Natural killer cell (primary cell): Measurements from ENCODE around the gene COL25A1. TPM values are rescaled to one million over a fixed set of nuclear protein-coding genes. Genes with fewer than 3 reads are reported as not detected.

Source experiments
- ATAC-seq, 3 donors: fragments of 150-1000 bp in 2 of 3; fragments of 200-7000 bp in 1 of 3; cut with Tn5 transposase; 1 replicate in 1 of 3; 2 replicates in 2 of 3; pipeline ENCODE4 v1.10.0; 2021; ENCODE audit warnings: mild to moderate bottlenecking in 2 of 3, moderate library complexity in 2 of 3
- DNase-seq, 2 donors: peaks; one replicate each; pipeline versions ENCODE4 v3.0.0 to v3.0.0-alpha.2; 2013 to 2021; ENCODE audit warnings: mixed read lengths in 1 of 2
- H3K27ac ChIP-seq: one replicate; pipeline ENCODE4 v1.5.1; 2013; ENCODE audit warnings: mild to moderate bottlenecking, low read length
- H3K27me3 ChIP-seq: one replicate; pipeline ENCODE4 v1.6.1; 2013; ENCODE audit warnings: low read length; ENCODE audit not compliant: control insufficient read depth, insufficient read depth
- H3K36me3 ChIP-seq: one replicate; pipeline ENCODE4 v1.6.1; 2013; ENCODE audit warnings: low read length; ENCODE audit not compliant: control insufficient read depth, insufficient read depth
- H3K4me1 ChIP-seq: one replicate; pipeline ENCODE4 v1.6.1; 2013; ENCODE audit warnings: low read length; ENCODE audit not compliant: control insufficient read depth, insufficient read depth
- H3K4me3 ChIP-seq: one replicate; pipeline ENCODE4 v1.5.1; 2013; ENCODE audit warnings: low read length
- H3K9me3 ChIP-seq: one replicate; pipeline ENCODE4 v1.6.1; 2013; ENCODE audit warnings: low read length; ENCODE audit not compliant: control insufficient read depth, insufficient read depth
- H3K27ac Mint-ChIP-seq, 2 donors: one replicate each; pipeline ENCODE4 v1.8.0; 2022; ENCODE audit warnings: mild to moderate bottlenecking in 2 of 2, mixed read lengths in 2 of 2, moderate library complexity in 1 of 2
- H3K27me3 Mint-ChIP-seq, 2 donors: one replicate each; pipeline ENCODE4 v1.8.0; 2022; ENCODE audit warnings: low read depth in 2 of 2, mixed read lengths in 2 of 2
- H3K36me3 Mint-ChIP-seq: one replicate; pipeline ENCODE4 v1.8.0; 2022; ENCODE audit warnings: mixed read lengths
- H3K4me1 Mint-ChIP-seq, 2 donors: one replicate each; pipeline ENCODE4 v1.8.0; 2022; ENCODE audit warnings: mixed read lengths in 2 of 2
- H3K4me3 Mint-ChIP-seq: one replicate; pipeline ENCODE4 v1.8.0; 2022; ENCODE audit warnings: mild to moderate bottlenecking, moderate library complexity, mixed read lengths
- H3K9me3 Mint-ChIP-seq, 2 donors: one replicate each; pipeline ENCODE4 v1.8.0; 2022; ENCODE audit warnings: mixed read lengths in 2 of 2
- WGBS: methylation state at CpG from one replicate; pipeline ENCODE4 v1.1.7; 2013; ENCODE audit warnings: missing lambda C conversion rate; ENCODE audit not compliant: insufficient coverage; 5-methylcytosine and 5-hydroxymethylcytosine counted together
- intact Hi-C: fragments of 100-400 bp; cut with micrococcal nuclease; formaldehyde crosslinking; loops from one replicate; pipeline ENCODE4 v1.14.2; 2022
- total RNA-seq, 4 donors: library from RNA; stranded (reverse); fragments of 120-200 nt in 1 of 4; gene quantifications; one replicate each; pipeline versions ENCODE4 v1.2.3 to v1.2.4, GENCODE V29; 2013 to 2022
- TF ChIP-seq, protein P1 (sequence below): fragments of 200-600 bp; IDR thresholded peaks from one replicate; pipeline ENCODE4 v1.8.0; 2022; ENCODE audit warnings: antibody characterized with exemption

Gene COL25A1
- total RNA-seq, 3 donors from 2014 or later (not counting 1 experiment from before 2014, with no cell fraction given): 0.08 TPM; not detected in 2

DNA sequence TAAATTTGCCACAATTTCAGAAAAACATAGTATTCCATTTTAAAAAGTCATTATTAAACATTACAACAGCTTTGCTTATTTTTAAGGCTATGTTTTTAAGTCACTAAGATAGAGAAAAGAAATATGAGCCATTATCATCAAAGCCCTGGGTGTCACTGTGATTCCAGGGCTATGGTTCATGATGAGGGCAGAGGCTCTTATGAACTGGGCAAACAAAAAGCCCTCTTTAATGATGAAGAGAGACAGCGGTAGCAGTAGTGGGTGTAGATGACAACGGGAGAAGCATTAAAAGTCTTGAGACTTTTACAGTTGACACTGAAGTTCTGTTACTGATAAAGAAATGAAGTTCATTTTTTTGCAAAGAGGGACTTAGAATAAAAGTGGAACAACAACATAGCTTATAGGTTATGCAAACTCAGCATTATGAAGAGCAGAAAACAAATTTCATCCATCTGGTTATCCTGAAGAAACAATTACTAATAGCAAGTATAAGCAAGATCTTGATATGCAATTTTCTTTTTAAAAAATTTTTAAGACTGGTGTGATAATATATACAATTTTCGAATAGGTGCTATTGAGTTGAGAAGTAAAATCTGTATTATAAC lies 336.9 kb downstream of the COL25A1 start:
- Histone ChIP-seq H3K9me3 (no peaks in the 10 kb centered on the region), H3K27me3 (no peaks in the 10 kb centered on the region), H3K36me3 (no peaks in the 10 kb centered on the region), H3K4me3 (no peak overlapping the region), H3K4me1 (no peaks in the 10 kb centered on the region), H3K27ac (no peak overlapping the region)
- TF ChIP-seq, protein P1, sequence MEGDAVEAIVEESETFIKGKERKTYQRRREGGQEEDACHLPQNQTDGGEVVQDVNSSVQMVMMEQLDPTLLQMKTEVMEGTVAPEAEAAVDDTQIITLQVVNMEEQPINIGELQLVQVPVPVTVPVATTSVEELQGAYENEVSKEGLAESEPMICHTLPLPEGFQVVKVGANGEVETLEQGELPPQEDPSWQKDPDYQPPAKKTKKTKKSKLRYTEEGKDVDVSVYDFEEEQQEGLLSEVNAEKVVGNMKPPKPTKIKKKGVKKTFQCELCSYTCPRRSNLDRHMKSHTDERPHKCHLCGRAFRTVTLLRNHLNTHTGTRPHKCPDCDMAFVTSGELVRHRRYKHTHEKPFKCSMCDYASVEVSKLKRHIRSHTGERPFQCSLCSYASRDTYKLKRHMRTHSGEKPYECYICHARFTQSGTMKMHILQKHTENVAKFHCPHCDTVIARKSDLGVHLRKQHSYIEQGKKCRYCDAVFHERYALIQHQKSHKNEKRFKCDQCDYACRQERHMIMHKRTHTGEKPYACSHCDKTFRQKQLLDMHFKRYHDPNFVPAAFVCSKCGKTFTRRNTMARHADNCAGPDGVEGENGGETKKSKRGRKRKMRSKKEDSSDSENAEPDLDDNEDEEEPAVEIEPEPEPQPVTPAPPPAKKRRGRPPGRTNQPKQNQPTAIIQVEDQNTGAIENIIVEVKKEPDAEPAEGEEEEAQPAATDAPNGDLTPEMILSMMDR: no peak
- no peaks in the 10 kb centered on the region for H3K36me3 Mint-ChIP-seq
- WGBS: 96% methylated on average over 3 of the region's 3 CpGs
- intact Hi-C loops: no loop called here
- no peak overlapping the region for H3K27ac Mint-ChIP-seq
- DNase-seq: no peak
- no peaks in the 10 kb centered on the region for H3K4me1 Mint-ChIP-seq
- H3K4me3 Mint-ChIP-seq: no peak overlapping the region
- ATAC-seq: no peak
- no peaks in the 10 kb centered on the region for H3K27me3 Mint-ChIP-seq
- peaks cover 4 to 5% of the 10 kb centered on the region in 2 donors for H3K9me3 Mint-ChIP-seq

- intact Hi-C loops: no loop called here
- 93% methylated on average over 1 of the region's 2 CpGs for whole genome bisulfite sequencing
- H3K27me3 Mint-ChIP-seq: no peaks in the 10 kb centered on the region
These were observed 337.4 kb downstream of the COL25A1 start for GRCh38 chr4:108965016-108965415.

DNA sequence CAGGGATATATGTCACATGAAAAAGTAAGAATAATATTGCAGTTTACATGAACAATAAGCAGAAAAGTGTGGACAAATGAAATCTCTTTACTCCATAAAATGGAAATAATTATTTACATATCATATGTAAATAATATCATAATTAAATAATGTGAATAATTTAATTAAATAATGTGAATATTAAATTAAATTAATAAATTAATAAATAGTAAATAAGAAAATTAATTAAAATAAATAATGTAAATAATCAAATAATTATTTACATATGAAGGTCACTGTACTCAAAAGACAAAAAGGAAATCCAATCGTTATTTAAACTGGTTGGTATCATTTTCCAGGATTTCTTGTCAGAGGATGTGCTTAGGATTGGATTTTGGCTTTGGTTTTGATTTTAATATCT lies 338.5 kb downstream of the COL25A1 start:
- no peak for ATAC-seq
- TF ChIP-seq, protein P1: no peak
- Mint-ChIP-seq H3K27ac (no peak overlapping the region), H3K4me3 (no peak overlapping the region), H3K27me3 (no peaks in the 10 kb centered on the region), H3K4me1 (no peaks in the 10 kb centered on the region), H3K36me3 (no peaks in the 10 kb centered on the region), H3K9me3 (peaks cover 2 to 4% of the 10 kb centered on the region in 2 donors)
- intact Hi-C loops: no loop called here
- Histone ChIP-seq H3K4me3 (no peak overlapping the region), H3K9me3 (no peaks in the 10 kb centered on the region), H3K36me3 (no peaks in the 10 kb centered on the region), H3K4me1 (no peaks in the 10 kb centered on the region), H3K27ac (no peak overlapping the region), H3K27me3 (no peaks in the 10 kb centered on the region)
- WGBS: no CpG with 5 or more reads among the region's 1 CpG
- DNase-seq: no peak

More at GRCh38 chr4:108965016-108965415, 337.4 kb downstream of the COL25A1 start:
- ATAC-seq: no peak
- no peak overlapping the region for H3K27ac ChIP-seq
- H3K36me3 Mint-ChIP-seq: no peaks in the 10 kb centered on the region
- no peak for DNase-seq
- no peaks in the 10 kb centered on the region for H3K36me3 ChIP-seq
- TF ChIP-seq, protein P1: no peak
- H3K27ac Mint-ChIP-seq: no peak overlapping the region
- no peaks in the 10 kb centered on the region for H3K4me1 Mint-ChIP-seq
- H3K4me1 ChIP-seq: no peaks in the 10 kb centered on the region
- no peak overlapping the region for H3K4me3 Mint-ChIP-seq
- no peak overlapping the region for H3K4me3 ChIP-seq
- H3K9me3 Mint-ChIP-seq: peaks cover 4 to 5% of the 10 kb centered on the region in 2 donors
- H3K27me3 ChIP-seq: no peaks in the 10 kb centered on the region
- H3K9me3 ChIP-seq: no peaks in the 10 kb centered on the region

DNA sequence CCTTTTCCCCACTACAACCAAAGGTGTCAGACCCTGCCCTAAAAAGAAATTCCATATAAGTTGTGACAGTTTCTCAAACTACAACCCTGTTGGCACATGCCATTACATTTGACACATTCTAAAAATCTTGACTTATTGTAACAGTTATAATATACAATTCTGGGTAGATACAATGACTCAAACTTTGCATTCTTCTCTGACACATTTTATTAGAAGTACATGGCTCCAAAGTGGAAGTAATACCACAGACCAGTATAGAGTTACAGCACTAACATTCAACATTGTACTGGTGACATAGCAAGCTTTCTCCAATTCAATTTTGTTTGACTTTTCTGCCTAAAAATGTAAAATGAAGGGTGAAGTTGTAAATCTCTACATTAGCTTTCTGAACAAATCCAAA lies 343.0 kb downstream of the COL25A1 start:
- Mint-ChIP-seq H3K27ac (no peak overlapping the region), H3K9me3 (peaks cover 0 to 2% of the 10 kb centered on the region in 2 donors), H3K36me3 (no peaks in the 10 kb centered on the region), H3K27me3 (no peaks in the 10 kb centered on the region), H3K4me3 (no peak overlapping the region), H3K4me1 (no peaks in the 10 kb centered on the region)
- Histone ChIP-seq H3K4me3 (no peak overlapping the region), H3K27me3 (no peaks in the 10 kb centered on the region), H3K27ac (no peak overlapping the region), H3K4me1 (no peaks in the 10 kb centered on the region), H3K36me3 (no peaks in the 10 kb centered on the region), H3K9me3 (no peaks in the 10 kb centered on the region)
- intact Hi-C loops: no loop called here
- ATAC-seq (no peak), DNase-seq (no peak)
- TF ChIP-seq, protein P1: no peak
